NK-92 treated with Interleukin-12 subunit alpha and Interleukin-12 subunit beta, amount 100 ng/mL, for 24 hours (cell line): ENCODE measurements around the gene TBL1XR1.
"Not testable (repeated sequence)": the region's sequence is repeated elsewhere in the genome, so short reads cannot be mapped to it uniquely, and the experiment has no call there.

Experiments used
- DNase-seq: peaks from one replicate; lab custom pipeline; 2025; lab: John Stamatoyannopoulos, UW

Gene TBL1XR1

GRCh38 chr3:177141471-177141870 lies 55.8 kb downstream of the TBL1XR1 start:
- no peak for DNase-seq

- DNase-seq = not testable (repeated sequence)
These were observed 58.1 kb downstream of the TBL1XR1 start for GRCh38 chr3:177139220-177139619.

- no peak for DNase-seq
These were observed 59.2 kb downstream of the TBL1XR1 start for GRCh38 chr3:177137774-177138705.

GRCh38 chr3:177136741-177137140 lies 60.5 kb downstream of the TBL1XR1 start:
- no peak for DNase-seq

GRCh38 chr3:177135841-177136492 lies 61.3 kb downstream of the TBL1XR1 start:
- no peak for DNase-seq

- no peak for DNase-seq
These were observed 62.5 kb downstream of the TBL1XR1 start for GRCh38 chr3:177134816-177135210.

GRCh38 chr3:177133860-177134815 lies 63.1 kb downstream of the TBL1XR1 start:
- no peak for DNase-seq

GRCh38 chr3:177131927-177132636 lies 65.2 kb downstream of the TBL1XR1 start:
- no peak for DNase-seq

- no peak for DNase-seq
These were observed 70.3 kb downstream of the TBL1XR1 start for GRCh38 chr3:177127008-177127407.

- DNase-seq = no peak
These were observed 71.1 kb downstream of the TBL1XR1 start for GRCh38 chr3:177126015-177126773.

- no peak for DNase-seq
These were observed 72.4 kb downstream of the TBL1XR1 start for GRCh38 chr3:177124882-177125281.

- DNase-seq = no peak
These were observed 73.5 kb downstream of the TBL1XR1 start for GRCh38 chr3:177123822-177124221.

GRCh38 chr3:177122183-177122856 lies 75.0 kb downstream of the TBL1XR1 start:
- DNase-seq = no peak

- DNase-seq = no peak
These were observed 77.5 kb downstream of the TBL1XR1 start for GRCh38 chr3:177119829-177120228.

GRCh38 chr3:177114253-177114652 lies 83.0 kb downstream of the TBL1XR1 start:
- no peak for DNase-seq

GRCh38 chr3:177111541-177111949 lies 85.7 kb downstream of the TBL1XR1 start:
- no peak for DNase-seq

- DNase-seq = no peak
These were observed 86.4 kb downstream of the TBL1XR1 start for GRCh38 chr3:177110895-177111294.

- no peak for DNase-seq
These were observed 86.9 kb downstream of the TBL1XR1 start for GRCh38 chr3:177110386-177110785.

- no peak for DNase-seq
These were observed 87.5 kb downstream of the TBL1XR1 start for GRCh38 chr3:177109688-177110330.

- no peak for DNase-seq
These were observed 88.6 kb downstream of the TBL1XR1 start for GRCh38 chr3:177108648-177109047.
